Activated B cell treated with CpG ODN at 0.5 μM for 24 hours (primary cell): ENCODE results near the gene COIL. TPM values are rescaled to one million over a fixed set of nuclear protein-coding genes. Genes with fewer than 3 reads are reported as not detected.

ENCODE experiments used
- ATAC-seq: fragments of 200-7000 bp; cut with Tn5 transposase; one replicate; pipeline ENCODE4 v1.10.0; 2021; ENCODE audit warnings: low read depth, mild to moderate bottlenecking, moderate library complexity
- CTCF ChIA-PET: fragments of 350-600 bp; sonication (Branson Sonifier 250); formaldehyde crosslinking; loops from one replicate; lab custom pipeline; 2021; ENCODE audit warnings: antibody characterized with exemption; lab: Charles Lee
- POLR2A ChIA-PET: fragments of 350-600 bp; sonication (Branson Sonifier 250); formaldehyde crosslinking; loops from one replicate; lab custom pipeline; 2021; ENCODE audit warnings: antibody characterized with exemption; lab: Charles Lee
- DNase-seq: peaks from one replicate; pipeline ENCODE4 v3.0.0; 2022
- H3K27ac Mint-ChIP-seq: one replicate; pipeline ENCODE4 v1.8.0; 2020; ENCODE audit warnings: mixed read lengths
- H3K27me3 Mint-ChIP-seq: one replicate; pipeline ENCODE4 v1.8.0; 2021; ENCODE audit warnings: mixed read lengths
- H3K36me3 Mint-ChIP-seq: one replicate; pipeline ENCODE4 v1.8.0; 2021; ENCODE audit warnings: low read depth, mixed read lengths
- H3K4me1 Mint-ChIP-seq: one replicate; pipeline ENCODE4 v1.8.0; 2021; ENCODE audit warnings: mixed read lengths
- H3K4me3 Mint-ChIP-seq: one replicate; pipeline ENCODE4 v1.8.0; 2020; ENCODE audit warnings: mild to moderate bottlenecking, mixed read lengths
- H3K9me3 Mint-ChIP-seq: one replicate; pipeline ENCODE4 v1.8.0; 2020; ENCODE audit warnings: mixed read lengths
- CTCF ChIP-seq: fragments of 200-600 bp; IDR thresholded peaks from one replicate; pipeline ENCODE4 v1.8.0; 2022; ENCODE audit warnings: antibody characterized with exemption, mild to moderate bottlenecking
- intact Hi-C: fragments of 100-400 bp; cut with micrococcal nuclease; formaldehyde crosslinking; loops from one replicate; pipeline ENCODE4 v1.15.1; 2024
- total RNA-seq: library from RNA; stranded (reverse); gene quantifications from 2 replicates; pipeline ENCODE4 v1.2.3, GENCODE V29; 2022

COIL gene
- total RNA-seq, 1 donor from 2014 or later = 21.9 TPM

- Mint-ChIP-seq H3K36me3 (peaks cover 93% of the 10 kb centered on the region), H3K4me3 (no peak overlapping the region), H3K4me1 (peaks cover 24% of the 10 kb centered on the region), H3K9me3 (no peaks in the 10 kb centered on the region), H3K27ac (no peak overlapping the region), H3K27me3 (no peaks in the 10 kb centered on the region)
- TF ChIP-seq CTCF = no peak
- ChIA-PET CTCF (no interaction called here), POLR2A (interaction anchor here (1.8 kb wide), 1 partner anchor 12 kb away, joined by 10 read pairs; the partner anchor contains the start of gene TRIM25)
- no peak for ATAC-seq
- no peak for DNase-seq
- intact Hi-C loops = no loop called here
These were observed 58.5 kb downstream of the COIL start for GRCh38 chr17:56902348-56902747.

GRCh38 chr17:56899403-56899802, 61.4 kb downstream of the COIL start:
- TF ChIP-seq CTCF = no peak
- no peak overlapping the region for H3K4me3 Mint-ChIP-seq
- ChIA-PET CTCF (interaction anchor here (1.6 kb wide), 1 partner anchor 80 kb away, joined by 6 read pairs; no protein-coding TSS in a partner anchor), POLR2A (interaction anchor here (0.9 to 1.0 kb wide), 2 partner anchors 10 to 14 kb away, joined by 3 to 5 read pairs; partner anchors contain the start of gene TRIM25)
- H3K27me3 Mint-ChIP-seq = no peaks in the 10 kb centered on the region
- peaks cover 91% of the 10 kb centered on the region for H3K36me3 Mint-ChIP-seq
- DNase-seq (no peak), ATAC-seq (no peak)
- H3K4me1 Mint-ChIP-seq = peaks cover 34% of the 10 kb centered on the region
- H3K9me3 Mint-ChIP-seq = no peaks in the 10 kb centered on the region
- H3K27ac Mint-ChIP-seq = no peak overlapping the region
- intact Hi-C loops = no loop called here

DNA sequence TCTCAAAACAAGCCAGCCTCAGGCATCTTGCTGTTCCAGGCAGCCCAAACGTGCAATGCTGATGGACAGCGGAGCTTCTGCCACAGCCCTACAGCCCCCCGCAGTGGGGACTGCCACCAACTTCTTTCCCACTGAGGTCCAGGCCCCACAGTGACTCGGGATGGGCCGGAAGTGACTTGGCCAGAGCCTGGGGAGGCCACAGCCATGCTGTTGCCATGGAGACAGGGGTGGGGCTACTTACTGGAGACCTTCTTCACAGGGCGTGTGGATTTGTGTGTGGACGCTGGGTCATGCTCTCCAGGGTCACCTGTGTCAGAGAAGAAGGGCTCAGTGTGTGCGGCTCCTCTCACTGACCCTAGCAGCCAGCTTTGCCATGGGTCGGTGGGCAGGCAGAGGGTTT, 62.0 kb downstream of the COIL start:
- H3K36me3 Mint-ChIP-seq = peaks cover 90% of the 10 kb centered on the region
- intact Hi-C loops = no loop called here
- ATAC-seq = no peak
- CTCF ChIA-PET = interaction anchor here (1.6 kb wide), 1 partner anchor 79 kb away, joined by 6 read pairs; no protein-coding TSS in a partner anchor
- POLR2A ChIA-PET = no interaction called here
- H3K27ac Mint-ChIP-seq = no peak overlapping the region
- DNase-seq = no peak
- no peak overlapping the region for H3K4me3 Mint-ChIP-seq
- H3K4me1 Mint-ChIP-seq = peaks cover 32% of the 10 kb centered on the region
- H3K27me3 Mint-ChIP-seq = no peaks in the 10 kb centered on the region
- H3K9me3 Mint-ChIP-seq = no peaks in the 10 kb centered on the region
- no peak for TF ChIP-seq CTCF

DNA sequence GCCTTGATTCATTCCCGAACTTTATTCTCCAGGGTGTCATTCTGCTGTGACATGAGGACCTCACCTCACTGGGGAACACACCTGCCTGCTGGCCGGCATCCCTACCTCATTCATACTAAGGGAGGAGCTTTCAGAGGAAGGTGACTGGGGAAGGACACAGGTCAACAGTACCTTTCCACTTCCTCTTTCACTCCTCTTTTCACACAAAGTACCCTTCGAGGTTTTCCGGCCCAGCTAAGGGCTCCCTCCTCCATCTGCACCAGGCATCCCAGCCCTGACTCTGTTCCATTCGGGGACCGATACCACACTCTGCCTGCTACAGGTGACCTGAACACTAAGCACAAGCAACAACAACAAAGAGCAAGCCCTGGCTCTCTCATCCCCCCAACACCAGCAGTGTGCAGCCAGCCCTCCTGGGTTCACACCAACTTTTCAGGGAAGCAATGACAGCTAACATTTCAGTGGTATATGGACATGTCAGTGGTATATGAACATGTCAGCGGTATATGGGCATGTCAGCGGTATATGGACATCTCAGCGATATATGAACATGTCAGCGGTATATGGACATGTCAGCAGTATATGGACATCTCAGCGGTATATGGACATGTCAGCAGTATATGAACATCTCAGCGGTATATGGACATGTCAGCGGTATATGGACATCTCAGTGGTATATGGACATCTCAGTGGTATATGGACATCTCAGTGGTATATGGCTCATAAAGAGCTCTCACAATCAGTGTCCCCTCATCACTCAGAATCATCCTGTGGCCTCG, 63.0 kb downstream of the COIL start:
- DNase-seq = no peak
- H3K36me3 Mint-ChIP-seq = peaks cover 91% of the 10 kb centered on the region
- H3K27me3 Mint-ChIP-seq = no peaks in the 10 kb centered on the region
- no peak for TF ChIP-seq CTCF
- POLR2A ChIA-PET = interaction anchor here (0.5 to 1.1 kb wide), 4 partner anchors 10 to 137 kb away, joined by 3 to 4 read pairs (median 4); partner anchors contain the start of gene TRIM25
- intact Hi-C loops = loop anchor here (2.0 kb wide), 1 partner anchor 15 kb away; no protein-coding TSS in a partner anchor
- CTCF ChIA-PET = interaction anchor here (1.1 kb wide), 1 partner anchor 42 kb away, joined by 3 read pairs; no protein-coding TSS in a partner anchor
- ATAC-seq = peak; percentile 57
- peak overlapping the region; percentile 19 for H3K27ac Mint-ChIP-seq
- H3K4me1 Mint-ChIP-seq = peaks cover 32% of the 10 kb centered on the region
- H3K9me3 Mint-ChIP-seq = no peaks in the 10 kb centered on the region
- peak overlapping the region; percentile 21 for H3K4me3 Mint-ChIP-seq

DNA sequence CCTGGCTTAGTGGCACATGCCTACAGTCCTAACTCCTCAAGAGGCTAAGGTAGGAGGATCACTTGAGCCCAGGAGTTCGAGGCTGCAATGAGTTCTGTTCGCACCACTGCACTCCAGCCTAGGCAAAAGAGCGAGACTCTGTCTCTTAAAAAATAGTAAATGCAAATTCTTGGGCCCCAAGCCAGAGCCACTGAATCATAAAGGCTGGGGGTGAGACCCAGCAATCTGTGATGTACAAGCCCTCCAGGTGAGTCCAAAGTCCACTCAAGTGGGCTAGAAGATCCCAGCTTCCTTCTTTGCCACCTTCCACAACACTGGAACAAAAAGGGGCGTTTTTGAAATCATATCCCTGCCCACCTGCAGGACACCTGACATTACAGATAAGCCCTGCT, 63.9 kb downstream of the COIL start:
- DNase-seq (no peak), ATAC-seq (peak; percentile 10)
- POLR2A ChIA-PET = interaction anchor here (0.5 to 1.0 kb wide), 2 partner anchors 17 to 63 kb away, joined by 3 read pairs; partner anchors contain the start of gene TRIM25
- peaks cover 91% of the 10 kb centered on the region for H3K36me3 Mint-ChIP-seq
- intact Hi-C loops = loop anchor here (2.0 kb wide), 1 partner anchor 16 kb away; no protein-coding TSS in a partner anchor
- H3K27me3 Mint-ChIP-seq = no peaks in the 10 kb centered on the region
- TF ChIP-seq CTCF = no peak
- H3K9me3 Mint-ChIP-seq = no peaks in the 10 kb centered on the region
- H3K4me1 Mint-ChIP-seq = peaks cover 32% of the 10 kb centered on the region
- CTCF ChIA-PET = interaction anchor here (1.1 kb wide), 1 partner anchor 42 kb away, joined by 3 read pairs; no protein-coding TSS in a partner anchor
- peak overlapping the region; percentile 19 for H3K27ac Mint-ChIP-seq
- H3K4me3 Mint-ChIP-seq = no peak overlapping the region
